ENCODE data around the gene RYK. TPM values are rescaled to one million over a fixed set of nuclear protein-coding genes. Genes with fewer than 3 reads are reported as not detected.
"Not testable (repeated sequence)": the region's sequence is repeated elsewhere in the genome, so short reads cannot be mapped to it uniquely, and the experiment has no call there.

RYK gene
- total and polyA plus RNA-seq, 2 donors (not counting 3 experiments of a cell fraction or from before 2014, with no cell fraction given) = 23.8 to 48.3 TPM

GRCh38 chr3:134276086-134276485 lies 25.4 kb upstream of the RYK start:
- intact Hi-C loops (cut with micrococcal nuclease) (no loop called here), dilution Hi-C loops (cut with MboI; ENCODE audit: extremely low pct_ligation_motif_present, low sequenced_read_pairs) (no loop called here)
- Histone ChIP-seq H3K9me1 (replicated peaks; ENCODE audit: control insufficient read depth, extremely low read depth, insufficient read depth, low read length) (no peaks in the 10 kb centered on the region), H3K27me3 (ENCODE audit: control insufficient read depth in 2 of 2, insufficient read depth in 2 of 2, low read length in 2 of 2) (peaks cover 24 to 30% of the 10 kb centered on the region in 2 experiments), H3K4me2 (ENCODE audit: insufficient read depth, low read length) (no peak overlapping the region), H3K4me3 (replicated peaks in 1 of 3; ENCODE audit: insufficient read depth in 1 of 3, low read depth in 1 of 3, low read length in 3 of 3) (no peak overlapping the region), H3K9me3 (replicated peaks; ENCODE audit: control insufficient read depth, insufficient read depth, low read length) (no peaks in the 10 kb centered on the region), H2AFZ (ENCODE audit: low read depth, low read length) (no peak overlapping the region), H3K36me3 (ENCODE audit: control insufficient read depth in 2 of 2, extremely low read depth in 1 of 2, insufficient read depth in 2 of 2, low read length in 2 of 2) (no peaks in the 10 kb centered on the region), H3K9ac (replicated peaks; ENCODE audit: extremely low read depth, insufficient read depth, low read length) (no peak overlapping the region), H4K20me1 (replicated peaks; ENCODE audit: control insufficient read depth, extremely low read depth, insufficient read depth, low read length) (no peaks in the 10 kb centered on the region), H3K79me2 (ENCODE audit: control insufficient read depth, insufficient read depth, low read length) (no peaks in the 10 kb centered on the region), H3K27ac (ENCODE audit: insufficient read depth, low read depth, low read length) (no peak overlapping the region), H3K4me1 (ENCODE audit: control insufficient read depth, extremely low read depth, insufficient read depth, low read length) (no peaks in the 10 kb centered on the region)
- ChIA-PET CTCF (no interaction called here), POLR2A (no interaction called here)
- DNase-seq (ENCODE audit: low read depth, low spot score) (no peak), FAIRE-seq (no peak)
- TF ChIP-seq JUN (IDR thresholded peaks at IDR 0.05; ENCODE audit: borderline replicate concordance, insufficient read depth, insufficient read length, low read depth) = no peak
- TF ChIP-seq GATA2 (IDR thresholded peaks at IDR 0.05; ENCODE audit: insufficient read depth, insufficient read length, low read depth, low read length) = no peak
- no peak for TF ChIP-seq EZH2 (IDR thresholded peaks at IDR 0.05; ENCODE audit: borderline replicate concordance, low read depth, low read length, severe bottlenecking)
- no peak for TF ChIP-seq CTCF (IDR thresholded peaks at IDR 0.05; ENCODE audit: extremely low read depth in 1 of 2, insufficient read depth in 1 of 2, low read depth in 1 of 2, low read length in 2 of 2)
- TF ChIP-seq MAX (IDR thresholded peaks at IDR 0.05; ENCODE audit: insufficient read depth, insufficient read length) = no peak
- TF ChIP-seq POLR2AphosphoS5 (IDR thresholded peaks at IDR 0.05; ENCODE audit: insufficient read depth, low read depth, low read length) = no peak
- TF ChIP-seq FOS (IDR thresholded peaks at IDR 0.05; ENCODE audit: borderline replicate concordance, insufficient read depth, low read length) = no peak
- TF ChIP-seq MYC (IDR thresholded peaks at IDR 0.05; ENCODE audit: low read depth, low read length) = no peak
- TF ChIP-seq POLR2A (IDR thresholded peaks at IDR 0.05; ENCODE audit: low read depth, low read length) = no peak
- no TSS peak for BruUV-seq (replicated peaks)

- H3K4me2 ChIP-seq (ENCODE audit: insufficient read depth, low read length); POLR2A ChIA-PET; H3K27ac ChIP-seq (ENCODE audit: insufficient read depth, low read depth, low read length); intact Hi-C loops (cut with micrococcal nuclease); H4K20me1 ChIP-seq (replicated peaks; ENCODE audit: control insufficient read depth, extremely low read depth, insufficient read depth, low read length); FAIRE-seq; DNase-seq (ENCODE audit: low read depth, low spot score); H3K9me3 ChIP-seq (replicated peaks; ENCODE audit: control insufficient read depth, insufficient read depth, low read length); H2AFZ ChIP-seq (ENCODE audit: low read depth, low read length); H3K4me1 ChIP-seq (ENCODE audit: control insufficient read depth, extremely low read depth, insufficient read depth, low read length); H3K36me3 ChIP-seq (ENCODE audit: control insufficient read depth in 2 of 2, extremely low read depth in 1 of 2, insufficient read depth in 2 of 2, low read length in 2 of 2); H3K9me1 ChIP-seq (replicated peaks; ENCODE audit: control insufficient read depth, extremely low read depth, insufficient read depth, low read length); dilution Hi-C loops (cut with MboI; ENCODE audit: extremely low pct_ligation_motif_present, low sequenced_read_pairs); H3K9ac ChIP-seq (replicated peaks; ENCODE audit: extremely low read depth, insufficient read depth, low read length); H3K4me3 ChIP-seq (replicated peaks in 1 of 3; ENCODE audit: insufficient read depth in 1 of 3, low read depth in 1 of 3, low read length in 3 of 3); BruUV-seq (replicated peaks); CTCF ChIA-PET; H3K79me2 ChIP-seq (ENCODE audit: control insufficient read depth, insufficient read depth, low read length): not testable (repeated sequence)
- H3K27me3 ChIP-seq (ENCODE audit: control insufficient read depth in 2 of 2, insufficient read depth in 2 of 2, low read length in 2 of 2) = peaks cover 25 to 30% of the 10 kb centered on the region in 2 experiments
These were observed 24.5 kb upstream of the RYK start for GRCh38 chr3:134275110-134275509.

Data from endothelial cell of umbilical vein (primary cell).